ENCODE results near the gene CIAO3. TPM values are rescaled to one million over a fixed set of nuclear protein-coding genes. Genes with fewer than 3 reads are reported as not detected.

The CIAO3 gene
- polyA plus RNA-seq, 1 experiment = 23.1 TPM

DNA sequence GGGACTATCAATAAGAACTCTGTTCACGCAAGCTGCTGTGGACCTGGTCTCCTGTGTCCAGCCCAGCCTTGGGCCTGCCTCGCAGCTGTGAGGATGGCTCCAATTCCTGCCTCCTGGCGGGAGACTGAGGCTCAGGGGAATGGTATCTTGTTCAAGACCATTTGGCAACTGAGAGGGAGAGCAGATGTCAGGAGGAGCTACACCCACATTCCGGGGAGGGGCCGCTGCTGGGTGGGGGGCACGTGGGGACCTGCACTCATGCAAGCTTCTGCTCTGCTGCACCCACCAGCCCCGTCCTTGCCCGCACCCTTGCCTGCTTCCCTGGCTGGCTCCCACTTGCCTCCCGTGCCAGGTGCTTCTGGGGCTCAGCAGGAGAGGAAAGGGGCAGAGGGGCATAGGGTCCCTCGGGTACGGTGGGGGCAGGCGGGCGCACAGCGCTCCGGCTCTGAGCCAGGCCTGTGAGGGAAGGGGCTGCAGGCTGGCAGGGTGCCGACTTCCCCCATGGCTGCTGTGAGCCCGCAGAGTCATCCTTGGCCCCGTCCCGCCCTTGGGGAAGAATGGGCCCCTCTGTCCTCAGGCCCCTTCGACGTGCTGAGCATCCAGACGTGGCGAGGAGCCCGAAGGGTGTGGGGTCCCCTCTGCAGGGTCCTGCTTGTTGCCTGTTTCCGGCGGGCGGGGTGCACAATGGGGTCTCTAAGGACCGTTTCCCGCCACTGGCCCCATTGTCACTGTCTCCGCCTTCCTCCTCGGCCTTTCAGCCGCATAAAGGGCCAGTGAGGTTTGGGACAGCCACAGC lies 23.1 kb downstream of the CIAO3 start:
- DNase-seq (ENCODE audit: low read depth) = no peak
- ChIA-PET CTCF (no interaction called here), POLR2A (no interaction called here)
- no peak overlapping the region for H3K4me3 ChIP-seq (ENCODE audit: low read depth, low read length)
- no peaks in the 10 kb centered on the region for H3K27me3 ChIP-seq (ENCODE audit: control insufficient read depth, insufficient read depth, low read length)
- TF ChIP-seq CTCF (IDR thresholded peaks at IDR 0.05; ENCODE audit: insufficient read depth, low read depth, low read length) = no peak
- H3K36me3 ChIP-seq (ENCODE audit: control insufficient read depth, insufficient read depth, low read length) = peaks cover under 1% of the 10 kb centered on the region; the same call in 1 of the 2 replicates

DNA sequence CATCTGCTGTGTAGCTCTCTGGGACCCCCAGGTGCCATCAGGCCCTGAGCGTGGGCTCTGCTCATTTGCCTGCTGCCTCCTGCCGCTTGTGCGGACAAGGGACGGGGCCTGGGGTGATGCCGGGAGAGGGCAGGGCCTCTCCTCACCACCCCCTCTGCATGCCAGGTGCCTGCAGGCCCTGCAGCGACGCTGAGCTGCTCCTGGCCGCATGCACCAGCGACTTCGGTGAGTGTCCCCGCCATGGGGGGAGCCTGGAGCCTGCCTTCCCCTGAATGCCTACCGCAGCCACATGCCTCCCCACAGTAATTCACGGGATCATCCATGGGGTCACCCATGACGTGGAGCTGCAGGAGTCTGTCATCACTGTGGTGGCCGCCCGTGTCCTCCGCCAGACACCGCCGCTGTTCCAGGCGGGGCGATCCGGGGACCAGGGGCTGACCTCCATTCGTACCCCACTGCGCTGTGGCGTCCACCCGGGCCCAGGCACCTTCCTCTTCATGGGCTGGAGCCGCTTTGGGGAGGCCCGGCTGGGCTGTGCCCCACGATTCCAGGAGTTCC lies 23.9 kb downstream of the CIAO3 start:
- Histone ChIP-seq H3K27me3 (ENCODE audit: control insufficient read depth, insufficient read depth, low read length) (no peaks in the 10 kb centered on the region), H3K36me3 (ENCODE audit: control insufficient read depth, insufficient read depth, low read length) (no peaks in the 10 kb centered on the region; the same call in 1 of the 2 replicates), H3K4me3 (ENCODE audit: low read depth, low read length) (no peak overlapping the region)
- POLR2A ChIA-PET = no interaction called here
- no peak for TF ChIP-seq CTCF (IDR thresholded peaks at IDR 0.05; ENCODE audit: insufficient read depth, low read depth, low read length)
- CTCF ChIA-PET = interaction anchor here (2.7 to 5.5 kb wide), 2 partner anchors 8 to 69 kb away, joined by 18 to 120 read pairs; partner anchors contain the start of genes CCDC78, CHTF18 and RPUSD1
- no peak for DNase-seq (ENCODE audit: low read depth)

DNA sequence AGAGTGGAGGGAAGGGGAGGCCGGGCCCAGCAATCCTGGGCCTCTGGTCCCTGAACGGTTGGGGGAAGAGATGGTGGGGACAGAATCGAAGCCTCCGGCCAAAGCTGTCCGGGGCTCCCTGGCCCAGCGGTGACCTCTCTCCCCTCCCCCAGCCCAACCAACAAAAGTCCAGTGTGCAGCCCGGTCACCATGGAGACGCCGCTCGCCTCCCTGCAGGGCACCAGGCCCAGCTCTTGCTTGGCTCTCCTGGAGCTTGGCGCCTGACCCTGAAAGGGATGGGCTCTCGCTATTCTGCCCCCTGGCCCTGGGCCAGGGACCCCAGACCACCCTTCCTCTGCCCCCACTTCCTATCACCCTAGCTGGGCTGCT lies 24.6 kb downstream of the CIAO3 start:
- POLR2A ChIA-PET = no interaction called here
- no peak for TF ChIP-seq CTCF (IDR thresholded peaks at IDR 0.05; ENCODE audit: insufficient read depth, low read depth, low read length)
- CTCF ChIA-PET = interaction anchor here (0.7 to 5.5 kb wide), 6 partner anchors 9 to 340 kb away, joined by 3 to 120 read pairs (median 4); partner anchors contain the start of genes CCDC78, CHTF18, CIAO3 and RPUSD1
- Histone ChIP-seq H3K36me3 (ENCODE audit: control insufficient read depth, insufficient read depth, low read length) (no peaks in the 10 kb centered on the region; the same call in 1 of the 2 replicates), H3K27me3 (ENCODE audit: control insufficient read depth, insufficient read depth, low read length) (no peaks in the 10 kb centered on the region), H3K4me3 (ENCODE audit: low read depth, low read length) (peak overlapping the region; percentile 64)
- DNase-seq (ENCODE audit: low read depth) = no peak

GRCh38 chr16:715477-716199 lies 25.2 kb downstream of the CIAO3 start:
- no peak for TF ChIP-seq CTCF (IDR thresholded peaks at IDR 0.05; ENCODE audit: insufficient read depth, low read depth, low read length)
- Histone ChIP-seq H3K4me3 (ENCODE audit: low read depth, low read length) (peak overlapping the region; percentile 64), H3K36me3 (ENCODE audit: control insufficient read depth, insufficient read depth, low read length) (no peaks in the 10 kb centered on the region; the same call in 1 of the 2 replicates), H3K27me3 (ENCODE audit: control insufficient read depth, insufficient read depth, low read length) (no peaks in the 10 kb centered on the region)
- DNase-seq (ENCODE audit: low read depth) = no peak
- POLR2A ChIA-PET = interaction anchor here (0.6 kb wide), 1 partner anchor 13 kb away, joined by 3 read pairs; no protein-coding TSS in a partner anchor
- CTCF ChIA-PET = interaction anchor here (0.7 to 5.5 kb wide), 8 partner anchors 8 to 340 kb away, joined by 3 to 120 read pairs (median 4); partner anchors contain the start of genes CCDC78, CHTF18, CIAO3 and RPUSD1
